ENCODE results near the gene VSTM2L. TPM values are rescaled to one million over a fixed set of nuclear protein-coding genes. Genes with fewer than 3 reads are reported as not detected.

The VSTM2L gene
- total and polyA plus RNA-seq, 2 of the 13 experiments (the other 11 are each of a cell fraction or from before 2014, with no cell fraction given): not detected

- TF ChIP-seq ZBTB14 (CRISPR knock-in tag; IDR thresholded peaks at IDR 0.05) (no peak), ZMYM4 (CRISPR knock-in tag; IDR thresholded peaks at IDR 0.05) (peak; percentile 84), MAFK (conservative IDR thresholded peaks at IDR 0.05 in 1 of 2, IDR thresholded peaks at IDR 0.05 in 1 of 2; ENCODE audit: low read length in 2 of 2) (no peak), MIXL1 (CRISPR knock-in tag; IDR thresholded peaks at IDR 0.05) (0 out of 2 replicates have a peak, but pooled peaks have one; percentile 14), ELF1 (CRISPR knock-in tag; IDR thresholded peaks at IDR 0.05) (no peak), GATAD1 (CRISPR knock-in tag; IDR thresholded peaks at IDR 0.05) (peak; percentile 28; the same call in 1 of the 2 replicates), HDAC6 (IDR thresholded peaks at IDR 0.05; ENCODE audit: low read depth, low read length) (no peak), ZNF160 (CRISPR knock-in tag; IDR thresholded peaks at IDR 0.05) (no peak), MBNL3 (CRISPR knock-in tag; conservative IDR thresholded peaks at IDR 0.05) (no peak), IKZF1 (IDR thresholded peaks at IDR 0.05) (no peak), RFXANK (CRISPR knock-in tag; IDR thresholded peaks at IDR 0.05) (no peak), DBP (CRISPR knock-in tag; IDR thresholded peaks at IDR 0.05; ENCODE audit: not compliant biosample characterization) (no peak), ZNF775 (CRISPR knock-in tag; IDR thresholded peaks at IDR 0.05; ENCODE audit: borderline replicate concordance) (no peak), MAF1 (CRISPR knock-in tag; IDR thresholded peaks at IDR 0.05; ENCODE audit: borderline replicate concordance) (no peak; the same call in 1 of the 2 replicates), ZMAT3 (CRISPR knock-in tag; conservative IDR thresholded peaks at IDR 0.05) (no peak), HDAC2 (CRISPR knock-in tag; IDR thresholded peaks at IDR 0.05) (peak; percentile 74; the same call in 1 of the 2 replicates), ZNF567 (CRISPR knock-in tag; IDR thresholded peaks at IDR 0.05; ENCODE audit: borderline replicate concordance) (no peak), MTF1 (CRISPR knock-in tag; IDR thresholded peaks at IDR 0.05) (no peak)
- TF ChIP-seq, protein P1, sequence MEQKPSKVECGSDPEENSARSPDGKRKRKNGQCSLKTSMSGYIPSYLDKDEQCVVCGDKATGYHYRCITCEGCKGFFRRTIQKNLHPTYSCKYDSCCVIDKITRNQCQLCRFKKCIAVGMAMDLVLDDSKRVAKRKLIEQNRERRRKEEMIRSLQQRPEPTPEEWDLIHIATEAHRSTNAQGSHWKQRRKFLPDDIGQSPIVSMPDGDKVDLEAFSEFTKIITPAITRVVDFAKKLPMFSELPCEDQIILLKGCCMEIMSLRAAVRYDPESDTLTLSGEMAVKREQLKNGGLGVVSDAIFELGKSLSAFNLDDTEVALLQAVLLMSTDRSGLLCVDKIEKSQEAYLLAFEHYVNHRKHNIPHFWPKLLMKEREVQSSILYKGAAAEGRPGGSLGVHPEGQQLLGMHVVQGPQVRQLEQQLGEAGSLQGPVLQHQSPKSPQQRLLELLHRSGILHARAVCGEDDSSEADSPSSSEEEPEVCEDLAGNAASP (CRISPR knock-in tag; IDR thresholded peaks at IDR 0.05; ENCODE audit: borderline replicate concordance): peak; percentile 51; the same call in 1 of the 2 replicates
- TF ChIP-seq, protein P2, sequence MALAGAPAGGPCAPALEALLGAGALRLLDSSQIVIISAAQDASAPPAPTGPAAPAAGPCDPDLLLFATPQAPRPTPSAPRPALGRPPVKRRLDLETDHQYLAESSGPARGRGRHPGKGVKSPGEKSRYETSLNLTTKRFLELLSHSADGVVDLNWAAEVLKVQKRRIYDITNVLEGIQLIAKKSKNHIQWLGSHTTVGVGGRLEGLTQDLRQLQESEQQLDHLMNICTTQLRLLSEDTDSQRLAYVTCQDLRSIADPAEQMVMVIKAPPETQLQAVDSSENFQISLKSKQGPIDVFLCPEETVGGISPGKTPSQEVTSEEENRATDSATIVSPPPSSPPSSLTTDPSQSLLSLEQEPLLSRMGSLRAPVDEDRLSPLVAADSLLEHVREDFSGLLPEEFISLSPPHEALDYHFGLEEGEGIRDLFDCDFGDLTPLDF (CRISPR knock-in tag; IDR thresholded peaks at IDR 0.05): no peak
- TF ChIP-seq, protein P3, sequence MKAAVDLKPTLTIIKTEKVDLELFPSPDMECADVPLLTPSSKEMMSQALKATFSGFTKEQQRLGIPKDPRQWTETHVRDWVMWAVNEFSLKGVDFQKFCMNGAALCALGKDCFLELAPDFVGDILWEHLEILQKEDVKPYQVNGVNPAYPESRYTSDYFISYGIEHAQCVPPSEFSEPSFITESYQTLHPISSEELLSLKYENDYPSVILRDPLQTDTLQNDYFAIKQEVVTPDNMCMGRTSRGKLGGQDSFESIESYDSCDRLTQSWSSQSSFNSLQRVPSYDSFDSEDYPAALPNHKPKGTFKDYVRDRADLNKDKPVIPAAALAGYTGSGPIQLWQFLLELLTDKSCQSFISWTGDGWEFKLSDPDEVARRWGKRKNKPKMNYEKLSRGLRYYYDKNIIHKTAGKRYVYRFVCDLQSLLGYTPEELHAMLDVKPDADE (CRISPR knock-in tag; IDR thresholded peaks at IDR 0.05): no peak
Measured at GRCh38 chr20:37984018-37984785, 81.3 kb downstream of the VSTM2L start (continued).

All from HepG2 (cell line).